NCI-H510A treated with DMSO at 0.1 percent for 48 hours (cell line): Measurements from ENCODE around the gene NT5M.

Experiments used
- DNase-seq: peaks from one replicate; lab custom pipeline; 2025; lab: John Stamatoyannopoulos, UW

NT5M gene

DNA sequence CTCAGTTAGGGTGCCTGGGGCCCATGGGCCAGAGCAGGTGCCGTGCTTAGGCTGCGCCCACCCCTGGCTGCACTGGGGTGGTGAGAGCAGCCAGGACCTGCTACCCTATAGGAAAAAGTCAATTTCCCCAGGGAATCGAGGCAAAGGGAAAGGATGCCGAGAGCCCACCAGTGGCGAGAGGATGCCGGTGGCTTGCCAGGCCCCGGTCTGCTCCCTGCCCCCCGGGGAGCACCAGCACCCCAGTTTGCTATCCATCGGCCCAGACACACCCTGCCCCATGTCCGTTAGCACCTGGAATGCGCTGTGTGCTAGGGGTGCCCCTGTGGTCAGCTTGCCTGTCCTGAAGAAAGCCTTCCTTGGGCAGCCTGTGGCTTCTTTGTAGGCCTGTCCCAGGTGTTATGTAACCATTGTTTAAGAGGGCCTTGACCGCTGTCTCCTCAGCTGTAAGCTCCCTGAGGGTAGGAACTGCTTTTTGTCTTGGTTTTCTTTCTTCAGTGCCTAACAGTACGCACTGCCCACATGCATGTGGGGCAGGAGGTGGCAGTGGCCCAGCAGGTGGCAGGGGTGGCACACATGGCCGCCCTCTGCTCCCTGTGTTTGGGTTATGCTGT lies 40.8 kb downstream of the NT5M start:
- no peak for DNase-seq

DNA sequence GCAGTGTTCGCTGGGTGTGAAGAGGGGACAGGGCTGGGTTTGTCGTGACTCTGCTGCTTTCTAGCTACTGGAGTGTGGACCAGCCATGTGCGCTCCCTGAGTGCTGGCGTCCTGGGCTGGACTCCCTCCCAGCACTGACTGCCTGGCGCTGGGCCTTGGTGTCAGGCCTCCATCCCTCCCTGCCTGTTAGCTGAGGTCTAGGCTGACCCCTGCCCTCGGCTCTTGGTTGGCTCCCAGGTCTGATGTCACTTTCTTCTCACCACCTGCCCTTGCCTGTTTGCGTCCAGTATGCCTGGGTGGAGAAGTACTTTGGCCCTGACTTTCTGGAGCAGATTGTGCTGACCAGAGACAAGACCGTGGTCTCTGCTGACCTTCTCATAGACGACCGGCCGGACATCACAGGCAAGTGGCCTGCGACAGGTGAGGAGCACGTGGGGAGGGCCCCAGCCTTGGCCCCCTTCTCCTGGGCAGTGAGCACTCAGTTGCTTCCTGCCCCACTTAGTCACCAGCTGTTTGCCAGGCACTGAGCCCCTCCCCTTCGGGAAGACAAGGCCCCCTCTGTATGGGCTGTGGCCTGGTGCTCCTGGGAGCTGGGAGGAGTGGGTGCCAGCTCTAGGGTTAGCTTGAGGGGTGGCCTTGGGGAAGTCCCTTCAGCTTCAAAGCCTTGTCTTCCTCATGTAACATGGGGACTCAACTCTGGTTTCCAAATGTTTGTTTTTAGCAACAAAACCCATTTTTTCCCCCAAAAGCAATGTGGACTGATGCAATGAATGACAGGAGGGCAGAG lies 41.5 kb downstream of the NT5M start:
- no peak for DNase-seq

DNA sequence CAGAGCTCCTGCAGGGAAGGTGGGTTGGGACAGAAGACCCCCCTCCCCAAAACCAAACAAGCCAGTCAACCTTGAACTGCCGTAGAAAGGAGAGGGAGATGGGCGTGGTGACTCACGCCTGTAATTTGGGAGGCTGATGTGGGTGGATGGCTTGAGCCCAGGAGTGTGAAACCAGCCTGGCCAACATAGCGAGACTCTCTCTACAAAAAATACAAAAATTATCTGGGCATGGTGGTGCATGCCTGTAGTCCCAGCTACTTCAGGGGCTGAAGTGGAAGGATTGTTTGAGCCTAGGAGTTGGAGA lies 42.1 kb downstream of the NT5M start:
- no peak for DNase-seq

DNA sequence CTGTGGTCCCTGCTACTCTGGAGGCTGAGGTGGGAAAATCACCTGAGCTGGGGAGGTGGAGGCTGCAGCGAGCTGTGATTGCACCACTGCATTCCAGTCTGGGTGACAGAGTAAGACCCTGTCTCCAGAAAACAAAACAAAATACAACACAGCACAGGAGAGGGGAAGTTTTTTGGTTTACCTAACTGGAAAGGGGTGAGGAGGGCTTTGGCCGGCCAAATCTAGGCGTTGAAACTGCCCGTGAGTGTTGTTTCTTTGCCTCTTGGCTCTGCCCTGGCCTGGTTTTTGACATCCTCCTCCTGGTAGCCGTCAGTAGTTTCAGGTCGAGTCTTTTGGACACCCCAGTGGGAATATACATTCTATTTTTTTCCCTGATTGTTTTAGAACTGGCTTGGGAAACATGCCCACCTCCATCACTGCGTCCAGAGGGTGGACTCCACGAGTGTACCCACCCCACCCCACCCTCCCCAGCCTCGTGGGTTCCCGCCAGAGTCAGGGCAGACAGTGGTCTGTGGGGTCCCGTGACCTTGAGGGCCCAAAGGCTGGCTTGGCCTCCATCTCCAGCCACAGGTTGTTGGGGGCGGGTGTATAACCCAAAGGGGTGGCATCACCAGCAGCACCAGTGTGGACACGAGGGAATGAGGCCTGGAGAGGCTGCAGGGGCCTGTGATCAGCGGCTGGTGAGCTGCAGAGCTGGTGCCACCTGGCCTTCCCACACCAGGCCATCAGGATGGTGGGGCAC lies 42.7 kb downstream of the NT5M start:
- no peak for DNase-seq

DNA sequence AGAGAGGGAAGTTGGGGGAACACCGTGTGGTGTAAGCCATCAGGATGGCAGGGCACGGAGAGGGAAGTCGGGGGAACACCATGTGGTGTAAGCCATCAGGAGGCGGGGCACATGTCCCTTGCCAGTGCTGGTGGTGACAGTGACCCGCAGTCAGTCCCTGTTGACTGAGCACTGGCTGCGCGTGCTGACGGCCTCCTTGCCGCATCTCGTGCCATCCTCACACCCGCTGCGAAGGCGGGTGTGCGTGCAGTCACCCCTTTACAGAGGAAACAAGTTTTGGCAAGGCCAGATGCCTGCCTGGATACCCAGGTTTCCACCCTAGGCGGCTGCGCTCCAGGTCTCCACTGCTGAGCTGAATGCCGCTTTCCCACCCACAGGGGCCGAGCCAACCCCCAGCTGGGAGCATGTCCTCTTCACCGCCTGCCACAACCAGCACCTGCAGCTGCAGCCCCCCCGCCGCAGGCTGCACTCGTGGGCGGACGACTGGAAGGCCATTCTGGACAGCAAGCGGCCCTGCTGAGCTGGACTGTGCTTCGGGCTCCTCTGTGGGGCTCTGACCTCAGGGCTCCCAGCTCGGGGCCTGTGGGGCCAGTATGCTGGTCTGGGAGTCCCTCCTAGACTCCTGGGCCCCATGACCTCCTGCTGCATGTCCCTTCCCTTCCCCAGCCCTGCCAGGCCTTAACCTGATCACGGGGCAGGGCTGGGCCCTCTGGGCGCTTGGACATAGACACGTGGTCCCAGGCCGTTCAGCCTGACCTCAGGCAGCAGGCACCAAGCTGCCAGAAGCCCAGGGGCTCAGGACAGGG lies 43.5 kb downstream of the NT5M start:
- no peak for DNase-seq

DNA sequence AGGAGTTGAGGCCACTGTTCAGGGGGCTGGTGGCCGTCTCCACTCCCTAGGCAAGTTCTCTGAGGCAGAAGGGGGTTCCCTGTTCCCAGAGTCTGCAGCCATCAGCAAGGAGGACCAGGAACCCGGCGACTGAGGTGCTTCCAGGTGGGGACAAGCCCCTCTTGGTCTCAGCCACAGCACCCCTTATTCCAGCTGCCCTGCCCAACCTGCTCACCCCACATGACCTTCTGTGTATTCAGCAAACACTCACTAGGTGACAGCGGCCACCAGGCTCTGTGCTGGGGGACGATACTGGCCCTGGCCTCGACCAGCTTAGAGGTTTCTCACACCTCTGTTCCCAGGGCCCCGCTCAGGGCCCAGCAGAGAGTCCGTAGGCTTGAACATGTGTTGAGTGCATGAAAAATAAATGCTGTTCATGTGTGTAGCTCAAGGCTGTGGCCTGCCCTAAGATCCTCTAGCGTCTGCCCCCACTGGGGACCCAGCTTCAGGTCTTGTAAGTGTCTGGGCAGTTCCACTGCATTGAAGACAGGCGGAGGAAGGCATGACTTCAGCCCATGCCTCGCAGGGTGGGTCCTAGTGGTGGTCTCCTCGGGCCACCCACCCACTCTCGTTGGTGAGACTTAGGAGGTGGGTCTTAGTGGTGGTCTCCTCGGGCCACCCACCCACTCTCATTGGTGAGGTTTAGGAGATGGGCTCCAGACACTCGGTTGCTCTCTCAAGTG lies 44.2 kb downstream of the NT5M start:
- DNase-seq, result no peak

DNA sequence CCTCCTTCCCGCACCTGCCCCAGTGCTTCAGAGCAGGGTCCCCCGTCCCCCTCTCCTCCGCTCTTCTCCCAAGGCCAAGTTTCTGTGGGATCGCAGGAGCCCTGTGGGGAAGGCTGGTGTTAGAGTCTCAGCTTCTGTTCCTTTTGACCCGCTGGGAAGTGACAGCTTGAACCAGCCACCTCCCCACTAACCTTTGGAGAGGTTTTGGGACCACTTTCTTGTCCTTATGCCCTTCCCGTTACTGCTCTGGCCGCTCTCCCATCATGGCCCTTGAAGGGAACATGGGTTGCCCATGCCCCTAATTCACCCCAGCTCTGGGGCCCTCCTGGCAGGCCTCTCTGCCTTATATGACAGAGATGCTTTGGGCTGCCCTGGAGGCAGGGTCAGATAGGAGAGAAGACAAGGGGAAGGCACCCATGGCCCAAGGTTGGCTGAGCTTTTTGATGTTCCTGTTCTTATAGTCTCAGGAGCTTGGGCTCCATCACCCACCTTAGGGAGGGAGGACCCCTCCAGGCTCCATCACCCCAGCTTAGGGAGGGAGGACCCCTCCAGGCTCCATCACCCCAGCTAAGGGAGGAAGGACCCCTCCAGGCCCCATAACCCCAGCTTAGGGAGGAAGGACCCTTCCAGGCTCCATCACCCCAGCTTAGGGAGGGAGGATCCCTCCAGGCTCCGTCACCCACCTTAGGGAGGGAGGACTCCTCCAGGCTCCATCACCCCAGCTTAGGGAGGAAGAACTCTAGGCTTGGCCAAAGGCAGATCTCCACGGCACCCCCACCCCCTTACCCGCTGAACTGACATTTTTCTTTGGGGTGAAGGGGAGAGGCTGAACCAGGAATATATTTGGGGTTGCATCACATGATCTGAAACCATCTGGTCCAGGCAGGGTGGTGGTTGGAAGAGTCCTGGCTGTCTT lies 45.0 kb downstream of the NT5M start:
- DNase-seq, result no peak

DNA sequence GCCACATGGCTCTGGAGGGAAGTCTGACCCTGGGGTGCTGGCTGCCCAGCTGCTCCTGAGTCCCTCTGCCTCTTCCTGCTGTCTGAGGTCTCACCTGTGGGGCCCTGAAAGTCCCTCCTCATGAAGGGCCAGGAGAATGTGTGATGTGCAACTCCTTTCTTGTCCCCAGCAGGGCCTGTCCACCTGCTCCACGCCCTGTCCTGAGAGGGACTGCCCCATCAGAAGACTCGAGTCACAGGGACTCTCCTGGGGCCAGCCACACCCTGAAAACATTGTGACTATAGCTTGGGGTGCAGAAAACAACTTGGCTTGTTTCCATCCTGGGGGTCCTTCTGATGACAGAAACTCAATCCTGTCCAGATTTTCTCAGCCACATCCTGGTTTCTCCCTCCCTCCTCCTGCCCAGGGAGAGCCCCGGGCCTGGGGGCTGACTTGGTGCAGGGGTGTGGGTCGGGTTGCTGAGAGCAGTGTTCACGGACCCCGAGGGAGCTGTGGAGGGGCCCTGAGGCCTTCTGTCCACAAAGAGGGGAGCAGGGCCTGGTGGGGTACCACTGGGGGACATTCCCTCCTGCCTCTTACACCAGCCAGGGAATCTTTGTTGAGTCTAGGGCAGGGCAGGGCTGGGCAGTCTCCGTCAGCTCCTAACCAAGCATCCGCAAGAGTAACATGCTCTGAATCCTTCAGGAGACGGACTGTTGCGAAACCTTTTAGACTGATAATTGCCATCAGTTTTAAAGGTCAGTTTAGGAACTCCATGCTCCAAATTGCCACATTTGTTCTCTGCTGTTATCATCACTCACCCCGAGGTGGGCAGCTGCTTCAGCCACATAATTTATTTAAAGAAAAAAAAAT lies 45.9 kb downstream of the NT5M start:
- DNase-seq, result no peak

DNA sequence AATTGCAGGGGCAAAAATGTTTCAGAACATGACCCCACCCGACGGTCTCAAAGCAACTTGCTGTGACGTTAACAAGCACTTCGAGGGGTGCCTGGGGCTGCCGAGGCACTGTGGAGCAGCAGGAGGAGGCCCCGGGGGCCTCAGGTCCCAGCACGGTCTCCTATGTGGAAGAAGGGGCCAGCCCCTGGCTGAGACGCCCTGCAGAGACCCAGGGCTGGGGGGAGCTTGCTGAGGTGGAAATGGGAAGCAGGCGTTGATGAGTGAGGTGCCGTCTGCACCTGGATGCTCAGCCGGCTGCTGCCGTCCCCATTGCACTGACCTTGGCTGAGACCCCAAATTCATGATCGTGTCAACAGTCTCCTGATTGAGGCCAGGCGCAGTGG lies 46.5 kb downstream of the NT5M start:
- DNase-seq, result no peak

DNA sequence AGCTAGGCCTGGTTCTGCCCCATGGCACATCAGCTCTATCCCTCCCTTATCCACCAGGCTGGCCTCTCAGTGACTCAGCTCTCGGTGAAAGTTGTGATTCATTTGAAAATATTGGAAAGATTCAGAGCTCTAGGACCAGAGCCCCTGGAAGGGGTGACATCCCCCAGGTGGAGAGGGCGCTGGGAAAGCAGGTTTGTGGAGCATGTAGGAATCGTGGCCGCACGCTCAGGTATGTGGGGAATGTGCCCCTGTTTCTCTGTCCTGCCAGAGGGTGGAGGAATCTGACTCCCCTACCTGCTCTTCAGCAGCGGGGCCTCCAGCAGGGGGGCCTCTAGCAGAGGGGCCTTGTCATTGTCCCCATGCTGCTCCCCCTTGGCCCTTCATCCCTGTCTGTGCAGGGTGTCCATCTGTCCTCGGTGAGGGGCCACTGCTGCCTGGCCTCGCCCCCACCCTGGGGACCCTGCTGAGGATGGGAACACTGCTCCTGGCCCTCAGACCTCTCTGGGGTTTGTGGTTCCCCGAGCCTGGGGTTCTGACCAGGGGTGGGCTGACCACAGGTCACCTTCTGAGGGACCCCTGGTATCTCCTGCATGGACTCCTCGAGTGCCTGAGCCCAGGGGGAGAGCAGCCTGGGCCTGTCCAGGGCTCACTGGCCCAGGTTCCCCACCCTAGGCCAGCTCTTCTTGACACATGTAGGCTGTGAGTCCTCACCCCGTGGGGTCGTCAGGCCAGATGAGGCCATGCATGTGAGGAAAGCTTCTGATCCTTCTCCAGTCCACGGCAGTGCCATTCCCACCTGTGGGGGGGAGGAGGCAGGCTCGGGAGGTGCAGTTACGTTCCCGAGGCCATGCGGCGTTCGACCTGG lies 47.5 kb downstream of the NT5M start:
- DNase-seq, result no peak

DNA sequence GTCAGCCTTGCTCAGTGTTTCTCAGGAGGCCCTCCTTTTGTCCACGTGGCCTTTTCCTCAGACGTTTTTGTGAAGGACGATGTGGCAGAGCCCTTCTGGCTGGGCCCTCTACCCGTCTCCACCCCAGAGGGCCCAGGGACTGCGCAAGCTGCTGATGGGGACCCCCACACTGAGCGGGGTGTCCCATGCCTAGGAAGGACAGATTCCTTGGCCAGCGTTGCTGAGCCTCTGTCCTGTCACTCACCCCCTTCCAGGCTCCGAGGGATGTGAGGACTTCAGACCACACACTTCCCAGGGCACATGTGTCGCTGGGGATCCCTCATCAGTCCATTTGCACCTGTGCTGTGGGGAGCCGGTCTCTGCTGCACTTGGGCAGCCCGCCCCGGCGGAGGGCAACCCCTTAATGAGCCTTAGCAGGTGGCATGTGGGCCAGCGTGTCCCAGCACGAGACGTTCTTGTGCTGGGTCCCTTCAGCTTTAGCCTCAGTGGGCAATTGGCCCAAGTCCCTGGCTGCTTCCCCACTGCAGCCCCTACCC lies 48.3 kb downstream of the NT5M start:
- DNase-seq, result no peak

DNA sequence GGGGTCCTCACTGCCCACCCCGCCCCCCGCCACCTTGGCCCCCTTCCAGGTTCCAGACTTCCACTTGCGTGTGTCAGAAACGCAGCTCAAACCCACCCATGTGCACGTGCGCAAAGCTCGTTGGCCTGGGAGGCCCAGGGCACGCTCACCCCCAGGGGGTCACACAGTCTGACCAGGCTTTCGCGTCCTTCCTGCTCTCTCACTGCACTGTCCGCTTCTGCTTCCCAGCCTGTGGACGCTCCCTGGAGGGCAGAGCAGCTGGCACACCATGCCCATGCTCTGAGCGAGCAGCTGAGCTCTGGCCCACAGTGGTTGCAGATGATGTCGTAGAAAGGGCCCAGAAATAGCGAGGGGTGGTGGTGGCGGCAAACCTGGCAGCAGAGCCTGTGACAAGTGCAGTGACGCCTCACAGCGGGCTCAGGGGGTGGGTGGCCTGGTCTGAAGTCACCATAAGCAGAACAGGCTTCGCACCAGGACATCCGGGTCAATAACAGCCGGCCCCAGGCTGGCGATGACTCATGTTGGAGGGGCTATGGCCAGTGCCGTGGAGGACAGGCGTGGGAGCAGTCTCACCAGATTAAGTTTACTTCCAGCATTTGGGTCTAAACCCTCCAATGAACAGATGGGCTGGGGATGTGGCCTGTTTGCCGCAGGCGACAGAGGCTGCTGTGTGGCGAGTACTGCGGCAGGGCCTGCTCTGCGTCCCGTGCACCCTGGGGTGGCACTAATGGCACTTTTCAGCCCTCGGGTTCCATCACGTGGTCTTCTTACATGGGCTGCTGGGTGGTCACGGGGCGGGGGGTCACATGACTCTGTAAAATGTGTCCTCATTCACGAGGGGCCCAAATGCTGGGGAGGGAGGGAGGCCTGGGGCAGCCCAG lies 49.0 kb downstream of the NT5M start:
- DNase-seq, result no peak

DNA sequence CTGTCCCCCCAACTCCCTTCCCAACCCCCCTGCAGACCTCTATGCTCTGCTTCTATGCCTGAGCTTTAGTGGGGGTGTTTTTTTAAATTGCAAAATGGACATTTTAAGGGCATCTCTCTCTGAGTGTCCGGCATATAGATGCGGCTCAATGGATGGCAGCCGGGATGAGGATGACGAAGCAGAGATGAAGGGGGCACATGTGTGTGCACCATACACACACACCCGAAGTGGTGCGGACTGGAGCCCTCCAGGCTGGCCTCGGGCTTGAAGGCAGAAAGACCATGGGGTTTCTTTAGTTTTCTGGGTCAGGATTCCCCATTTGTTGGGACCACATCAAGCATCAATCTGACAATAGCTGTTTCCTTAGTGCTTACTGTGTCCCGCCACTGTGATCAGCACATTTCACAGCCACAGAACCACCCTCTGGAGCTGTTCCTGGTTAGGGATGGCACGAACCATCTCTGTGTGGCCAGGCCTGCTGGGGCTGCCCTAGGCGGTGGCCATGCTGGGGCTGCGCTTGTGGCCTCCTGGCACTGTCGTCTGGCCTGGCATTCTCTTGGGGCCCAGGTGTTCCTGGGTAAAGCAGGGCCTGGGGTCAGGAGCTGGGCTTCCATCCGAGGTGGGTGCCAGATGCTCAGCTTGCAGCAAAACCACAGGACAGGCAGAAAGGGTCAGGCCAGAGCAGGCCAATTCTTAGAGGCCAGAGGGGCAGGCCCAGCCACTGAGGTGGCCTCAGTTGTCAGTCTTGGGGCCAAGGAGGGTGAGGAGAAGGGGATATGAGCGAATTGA lies 49.9 kb downstream of the NT5M start:
- no peak for DNase-seq

DNA sequence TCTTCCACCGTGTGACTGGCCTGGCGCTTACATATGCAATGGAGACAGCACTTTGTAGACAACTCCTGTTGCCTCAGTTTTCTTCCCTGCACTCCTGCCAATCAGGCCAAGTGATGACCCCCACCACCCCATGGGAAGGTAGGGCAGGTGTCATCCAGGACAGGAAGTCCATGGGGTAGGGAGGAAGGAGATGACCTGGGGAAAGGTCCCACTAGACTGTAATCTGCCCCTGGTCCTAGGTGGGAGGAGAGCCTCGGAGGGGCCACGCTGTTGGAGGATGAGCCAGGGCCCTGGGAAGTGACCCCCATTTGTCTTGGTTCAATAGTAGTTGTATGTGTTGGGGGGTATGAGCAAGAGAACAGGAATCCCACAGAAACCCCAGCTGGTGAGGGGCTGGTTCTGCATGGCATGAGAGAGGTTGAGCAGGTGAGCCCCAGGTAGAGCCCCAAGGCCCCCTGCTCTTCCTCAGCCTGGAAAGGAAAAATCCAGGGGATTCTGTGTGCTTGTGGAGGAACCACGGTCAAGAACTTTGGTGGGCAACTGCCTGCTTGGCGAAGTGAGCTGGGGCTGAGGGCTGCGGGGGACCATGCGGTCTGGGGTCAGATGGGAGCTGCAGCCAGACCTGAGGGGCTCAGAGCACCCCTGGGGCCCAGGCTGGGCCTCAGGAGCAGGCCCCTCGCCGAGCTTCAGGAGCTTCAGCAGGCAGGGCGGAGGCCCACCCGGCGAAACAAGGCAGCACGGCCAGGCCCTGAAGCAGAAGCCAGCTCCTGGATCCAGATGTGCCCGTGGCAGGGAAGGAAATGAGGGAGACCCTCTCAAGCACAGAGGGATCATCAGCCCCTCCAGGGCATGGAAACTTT lies 50.7 kb downstream of the NT5M start:
- no peak for DNase-seq

DNA sequence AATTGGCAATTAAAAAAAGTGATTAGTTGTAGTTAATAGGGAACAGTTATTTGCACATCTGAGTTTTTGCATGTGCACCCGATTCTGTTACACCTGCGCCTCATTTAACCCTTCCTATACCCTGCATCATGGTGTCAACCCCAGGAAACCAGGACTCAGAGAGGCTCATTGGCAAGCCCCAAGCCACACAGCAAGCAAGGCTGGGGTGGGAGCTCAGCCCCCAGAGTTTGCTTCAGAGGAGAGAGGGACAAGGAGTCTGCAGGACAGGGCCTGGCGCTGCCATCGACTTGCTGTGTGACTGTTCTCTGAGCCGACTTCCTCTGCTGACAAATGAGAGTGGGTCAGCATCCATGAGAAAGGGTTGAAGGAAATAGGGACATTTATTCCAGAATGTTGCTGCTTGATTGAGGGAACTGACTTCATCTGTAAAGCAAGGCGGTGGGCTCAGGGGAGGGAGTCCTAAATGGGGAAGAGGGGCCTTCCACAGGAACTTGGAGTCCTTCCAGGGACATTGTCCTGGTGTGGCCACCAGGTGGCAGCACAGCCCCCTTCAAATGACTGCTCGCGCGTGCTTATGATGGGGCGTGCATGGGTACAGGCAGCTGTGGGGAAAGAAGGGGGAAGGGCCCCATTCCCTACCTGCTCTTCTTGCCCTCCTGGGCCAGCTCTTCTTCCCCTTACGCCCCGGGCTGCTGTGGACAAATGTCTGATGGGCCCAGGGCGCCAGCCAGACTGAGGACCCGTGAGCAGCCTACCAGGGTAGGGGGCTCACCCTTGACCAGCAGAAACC lies 51.6 kb downstream of the NT5M start:
- DNase-seq, result peak; percentile 77
